Suprapubic skin (tissue), 4 donors: Measurements from ENCODE around the gene CEBPG. TPM values are rescaled to one million over a fixed set of nuclear protein-coding genes. Genes with fewer than 3 reads are reported as not detected.

Experiments used
- DNase-seq, 2 donors: peaks; one replicate each; pipeline ENCODE4 v3.0.0-alpha.2; 2019; ENCODE audit warnings: low spot score in 2 of 2
- H3K27ac ChIP-seq: fragments of 200-600 bp; sonication (generic); one replicate; pipeline ENCODE4 v1.5.1; 2019
- H3K27me3 ChIP-seq: fragments of 200-600 bp; sonication (generic); one replicate; pipeline ENCODE4 v1.5.1; 2019
- H3K36me3 ChIP-seq: fragments of 200-600 bp; sonication (generic); one replicate; pipeline ENCODE4 v1.5.1; 2019
- H3K4me1 ChIP-seq: fragments of 200-600 bp; sonication (generic); one replicate; pipeline ENCODE4 v1.5.1; 2019
- H3K4me3 ChIP-seq: fragments of 200-600 bp; sonication (generic); one replicate; pipeline ENCODE4 v1.5.1; 2019; ENCODE audit warnings: mild to moderate bottlenecking
- H3K9me3 ChIP-seq: fragments of 200-600 bp; sonication (generic); one replicate; pipeline ENCODE4 v1.5.1; 2019
- EP300 ChIP-seq: sonication (generic); formaldehyde crosslinking; IDR thresholded peaks from one replicate; pipeline ENCODE4 v1.6.1; 2017; ENCODE audit warnings: antibody characterized with exemption
- POLR2A ChIP-seq, 2 donors: fragments of 450-650 bp; IDR thresholded peaks; one replicate each; pipeline ENCODE4 v1.6.1; 2017; ENCODE audit warnings: antibody characterized with exemption in 2 of 2, mild to moderate bottlenecking in 2 of 2, moderate library complexity in 2 of 2
- POLR2AphosphoS5 ChIP-seq, 3 donors: sonication (generic); formaldehyde crosslinking; IDR thresholded peaks; one replicate each; pipeline ENCODE4 v1.6.1; 2017; ENCODE audit warnings: antibody characterized with exemption in 3 of 3
- WGBS: methylation state at CpG from one replicate; pipeline ENCODE4 v1.1.5; 2018; 5-methylcytosine and 5-hydroxymethylcytosine counted together
- total RNA-seq, 4 donors: library from RNA; depleted of rRNA; stranded (reverse); fragments of >200 nt; gene quantifications; one replicate each; pipeline ENCODE4 v1.1.0, GENCODE V29; 2016
- TF ChIP-seq, protein P1 (sequence below), 2 donors: fragments of 200-600 bp in 1 of 2; fragments of 450-650 bp in 1 of 2; sonication (generic) in 1 of 2; IDR thresholded peaks; one replicate each; pipeline ENCODE4 v1.5.1; 2016 to 2019; ENCODE audit warnings: antibody characterized with exemption in 2 of 2, mild to moderate bottlenecking in 1 of 2, moderate library complexity in 1 of 2

CEBPG gene
- total RNA-seq, 4 donors from 2014 or later: 37.7 to 63.0 (median 45.2) TPM

DNA sequence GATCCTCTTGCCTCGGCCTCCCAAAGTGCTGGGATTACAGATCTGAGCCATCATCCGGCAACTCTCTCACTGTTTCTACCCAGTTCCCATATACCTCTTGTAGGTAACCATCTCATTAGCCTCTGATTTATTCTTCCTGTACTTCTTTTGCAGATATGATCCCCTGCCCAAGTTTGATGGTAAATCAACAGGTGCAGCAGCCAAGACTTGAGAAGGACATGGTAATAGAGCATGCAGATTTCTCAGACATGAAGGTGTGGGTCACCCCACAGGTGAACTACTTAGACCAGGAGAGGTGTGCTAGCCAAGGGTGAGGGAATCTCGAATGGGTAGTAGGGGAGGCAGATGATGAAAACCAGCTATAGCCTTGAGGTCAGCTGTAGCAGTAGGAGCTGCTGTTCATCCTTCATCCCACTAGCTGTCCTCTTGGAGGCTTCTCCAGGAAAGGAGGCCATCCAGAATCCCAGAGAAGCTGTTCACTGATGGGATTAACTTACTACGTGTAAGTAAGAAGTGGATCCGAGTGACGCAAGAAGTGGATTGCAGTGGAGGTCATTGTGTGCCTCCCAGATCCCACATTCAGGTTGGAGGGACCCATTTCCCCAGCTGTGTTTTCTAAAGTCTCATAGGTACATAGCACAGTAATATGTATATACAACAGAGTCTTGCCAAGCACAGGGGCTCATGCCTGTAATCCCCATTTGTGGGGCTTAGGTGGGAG, 10.8 kb upstream of the CEBPG start:
- 91% methylated on average over 6 of the region's 6 CpGs for WGBS
- Histone ChIP-seq H3K36me3 (no peaks in the 10 kb centered on the region), H3K27ac (no peak overlapping the region), H3K27me3 (no peaks in the 10 kb centered on the region), H3K9me3 (no peaks in the 10 kb centered on the region), H3K4me3 (no peak overlapping the region), H3K4me1 (peaks cover 18% of the 10 kb centered on the region)
- no peak for TF ChIP-seq EP300
- TF ChIP-seq, protein P1, sequence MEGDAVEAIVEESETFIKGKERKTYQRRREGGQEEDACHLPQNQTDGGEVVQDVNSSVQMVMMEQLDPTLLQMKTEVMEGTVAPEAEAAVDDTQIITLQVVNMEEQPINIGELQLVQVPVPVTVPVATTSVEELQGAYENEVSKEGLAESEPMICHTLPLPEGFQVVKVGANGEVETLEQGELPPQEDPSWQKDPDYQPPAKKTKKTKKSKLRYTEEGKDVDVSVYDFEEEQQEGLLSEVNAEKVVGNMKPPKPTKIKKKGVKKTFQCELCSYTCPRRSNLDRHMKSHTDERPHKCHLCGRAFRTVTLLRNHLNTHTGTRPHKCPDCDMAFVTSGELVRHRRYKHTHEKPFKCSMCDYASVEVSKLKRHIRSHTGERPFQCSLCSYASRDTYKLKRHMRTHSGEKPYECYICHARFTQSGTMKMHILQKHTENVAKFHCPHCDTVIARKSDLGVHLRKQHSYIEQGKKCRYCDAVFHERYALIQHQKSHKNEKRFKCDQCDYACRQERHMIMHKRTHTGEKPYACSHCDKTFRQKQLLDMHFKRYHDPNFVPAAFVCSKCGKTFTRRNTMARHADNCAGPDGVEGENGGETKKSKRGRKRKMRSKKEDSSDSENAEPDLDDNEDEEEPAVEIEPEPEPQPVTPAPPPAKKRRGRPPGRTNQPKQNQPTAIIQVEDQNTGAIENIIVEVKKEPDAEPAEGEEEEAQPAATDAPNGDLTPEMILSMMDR (IDR thresholded peaks at IDR 0.05): no peak
- no peak for TF ChIP-seq POLR2A (IDR thresholded peaks at IDR 0.05)
- no peak for TF ChIP-seq POLR2AphosphoS5 (IDR thresholded peaks at IDR 0.05)
- DNase-seq: no peak

DNA sequence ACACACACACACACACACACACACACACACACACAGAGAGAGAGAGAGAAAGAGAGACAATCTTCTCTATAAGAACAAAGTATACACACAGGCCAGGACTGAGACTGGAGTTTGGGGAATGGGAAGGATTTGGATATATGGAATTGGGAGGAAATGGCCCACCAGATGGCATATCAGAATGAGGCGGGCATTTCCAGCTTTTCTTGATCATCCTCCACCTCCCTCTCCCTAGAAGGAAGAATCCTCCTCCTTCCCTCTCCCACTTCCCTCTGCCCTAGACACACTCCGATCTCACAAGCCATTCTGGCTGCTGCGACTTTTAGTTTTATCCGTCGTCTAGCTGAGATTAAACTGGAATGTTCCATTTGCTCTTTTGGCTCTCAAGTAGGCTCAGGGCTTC, 10.0 kb upstream of the CEBPG start:
- H3K36me3 ChIP-seq: no peaks in the 10 kb centered on the region
- no peaks in the 10 kb centered on the region for H3K27me3 ChIP-seq
- no peak overlapping the region for H3K4me3 ChIP-seq
- no peaks in the 10 kb centered on the region for H3K9me3 ChIP-seq
- no peak for DNase-seq
- peaks cover 17% of the 10 kb centered on the region for H3K4me1 ChIP-seq
- 78% methylated on average over 5 of the region's 5 CpGs for WGBS
- H3K27ac ChIP-seq: no peak overlapping the region
- TF ChIP-seq POLR2A (IDR thresholded peaks at IDR 0.05) (no peak), EP300 (no peak), POLR2AphosphoS5 (IDR thresholded peaks at IDR 0.05) (no peak)
- TF ChIP-seq, protein P1 (IDR thresholded peaks at IDR 0.05): no peak

DNA sequence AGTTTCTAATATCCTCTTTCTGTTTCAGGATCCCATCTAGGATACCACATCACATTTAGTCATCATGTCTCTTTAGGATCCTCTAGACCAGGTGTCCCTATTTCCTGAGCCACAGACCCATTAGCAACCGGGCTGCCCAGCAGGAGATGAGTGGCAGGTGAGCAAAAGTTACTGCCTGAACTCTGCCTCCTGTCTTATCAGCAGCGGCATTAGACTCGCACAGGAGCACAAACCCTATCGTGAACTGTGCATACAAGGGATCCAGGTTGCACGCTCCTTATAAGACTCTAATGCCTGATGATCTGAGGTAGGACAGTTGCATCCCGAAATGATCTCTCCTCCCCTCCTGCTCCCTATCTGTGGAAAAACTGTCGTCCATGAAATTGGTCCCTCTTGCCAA, 7.8 kb upstream of the CEBPG start:
- Histone ChIP-seq H3K4me3 (no peak overlapping the region), H3K27me3 (no peaks in the 10 kb centered on the region), H3K9me3 (no peaks in the 10 kb centered on the region), H3K27ac (no peak overlapping the region), H3K4me1 (peaks cover 8% of the 10 kb centered on the region), H3K36me3 (no peaks in the 10 kb centered on the region)
- WGBS: 89% methylated on average over 7 of the region's 7 CpGs
- no peak for DNase-seq
- no peak for TF ChIP-seq POLR2AphosphoS5 (IDR thresholded peaks at IDR 0.05)
- TF ChIP-seq POLR2A (IDR thresholded peaks at IDR 0.05): no peak
- TF ChIP-seq EP300: no peak
- TF ChIP-seq, protein P1 (IDR thresholded peaks at IDR 0.05): no peak

DNA sequence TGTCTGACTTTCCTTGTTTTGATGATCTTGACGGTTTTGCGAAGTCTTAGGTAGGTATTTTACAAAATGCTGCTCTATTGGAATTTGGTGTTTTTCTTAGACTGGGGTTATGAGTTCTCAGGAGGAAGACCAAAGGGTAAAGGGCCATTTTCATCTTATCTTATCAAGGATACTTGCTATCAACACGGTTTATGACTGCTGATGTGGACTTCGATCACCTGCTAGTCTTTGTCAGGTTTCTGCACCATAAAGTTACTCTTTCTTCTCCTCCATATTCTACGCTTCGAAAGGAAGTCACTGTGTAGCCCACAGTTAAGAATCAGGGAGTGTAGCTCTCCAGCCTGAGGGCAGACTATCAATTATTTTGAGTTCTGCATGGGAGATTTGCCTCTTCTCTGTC, 7.4 kb upstream of the CEBPG start:
- Histone ChIP-seq H3K27ac (no peak overlapping the region), H3K4me3 (no peak overlapping the region), H3K27me3 (no peaks in the 10 kb centered on the region), H3K9me3 (no peaks in the 10 kb centered on the region), H3K36me3 (no peaks in the 10 kb centered on the region), H3K4me1 (peaks cover 8% of the 10 kb centered on the region)
- no peak for DNase-seq
- TF ChIP-seq, protein P1 (IDR thresholded peaks at IDR 0.05): no peak
- TF ChIP-seq POLR2A (IDR thresholded peaks at IDR 0.05) (no peak), POLR2AphosphoS5 (IDR thresholded peaks at IDR 0.05) (no peak), EP300 (no peak)
- 91% methylated on average over 6 of the region's 6 CpGs for WGBS

DNA sequence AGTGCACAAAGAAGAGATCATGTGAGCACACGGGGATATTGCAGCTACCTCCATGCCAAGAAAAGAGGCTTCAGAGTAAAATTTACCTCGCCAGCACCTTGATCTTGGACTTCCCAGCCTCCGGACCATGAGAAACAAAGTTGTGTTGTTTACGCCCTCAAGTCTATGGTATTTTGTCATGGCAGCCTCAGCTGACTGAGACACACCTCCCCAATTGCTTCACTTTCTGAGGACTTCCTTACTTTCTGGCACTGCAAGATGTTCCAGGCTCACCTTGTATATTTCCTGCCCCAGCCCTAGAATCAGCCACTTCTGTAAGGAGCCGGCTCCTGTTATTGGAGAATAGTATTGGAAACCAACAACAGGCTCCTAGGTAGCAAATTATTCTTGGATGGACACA, 6.6 kb upstream of the CEBPG start:
- TF ChIP-seq POLR2AphosphoS5 (IDR thresholded peaks at IDR 0.05): no peak
- no peak for TF ChIP-seq EP300
- TF ChIP-seq POLR2A (IDR thresholded peaks at IDR 0.05): no peak
- WGBS: 91% methylated on average over 5 of the region's 5 CpGs

More for the DNA sequence above, 6.6 kb upstream of the CEBPG start:
- no peak for DNase-seq
- peaks cover 15% of the 10 kb centered on the region for H3K4me1 ChIP-seq
- H3K9me3 ChIP-seq: no peaks in the 10 kb centered on the region
- no peaks in the 10 kb centered on the region for H3K36me3 ChIP-seq
- H3K4me3 ChIP-seq: no peak overlapping the region
- no peak overlapping the region for H3K27ac ChIP-seq
- no peaks in the 10 kb centered on the region for H3K27me3 ChIP-seq
